Stomach smooth muscle (tissue), 2 donors: Measurements from ENCODE around the gene CTR9.

ENCODE experiments used
- H3K27ac ChIP-seq: one replicate; pipeline ENCODE4 v1.7.0; 2013; ENCODE audit warnings: mild to moderate bottlenecking, low read length, inconsistent platforms
- H3K27me3 ChIP-seq, 2 donors: one replicate each; pipeline ENCODE4 v1.7.0; 2013; ENCODE audit warnings: low read length in 2 of 2; ENCODE audit not compliant: insufficient read depth in 2 of 2, control insufficient read depth in 1 of 2
- H3K36me3 ChIP-seq, 2 donors: one replicate each; pipeline ENCODE4 v1.7.0; 2013; ENCODE audit warnings: low read length in 2 of 2; ENCODE audit not compliant: control insufficient read depth in 2 of 2, insufficient read depth in 2 of 2
- H3K4me1 ChIP-seq: one replicate; pipeline ENCODE4 v1.7.0; 2013; ENCODE audit warnings: low read length; ENCODE audit not compliant: control insufficient read depth, insufficient read depth
- H3K4me3 ChIP-seq, 2 donors: one replicate each; pipeline ENCODE4 v1.7.0; 2013; ENCODE audit warnings: low read length in 2 of 2
- H3K9ac ChIP-seq, 2 donors: one replicate each; pipeline ENCODE4 v1.7.0; 2013; ENCODE audit warnings: low read length in 2 of 2, mild to moderate bottlenecking in 1 of 2
- H3K9me3 ChIP-seq, 2 donors: one replicate each; pipeline ENCODE4 v1.7.0; 2013; ENCODE audit warnings: low read length in 2 of 2; ENCODE audit not compliant: control insufficient read depth in 2 of 2
- donor health status: healthy.
- donor health status: Pancreatic carcinoma.

CTR9 gene

DNA sequence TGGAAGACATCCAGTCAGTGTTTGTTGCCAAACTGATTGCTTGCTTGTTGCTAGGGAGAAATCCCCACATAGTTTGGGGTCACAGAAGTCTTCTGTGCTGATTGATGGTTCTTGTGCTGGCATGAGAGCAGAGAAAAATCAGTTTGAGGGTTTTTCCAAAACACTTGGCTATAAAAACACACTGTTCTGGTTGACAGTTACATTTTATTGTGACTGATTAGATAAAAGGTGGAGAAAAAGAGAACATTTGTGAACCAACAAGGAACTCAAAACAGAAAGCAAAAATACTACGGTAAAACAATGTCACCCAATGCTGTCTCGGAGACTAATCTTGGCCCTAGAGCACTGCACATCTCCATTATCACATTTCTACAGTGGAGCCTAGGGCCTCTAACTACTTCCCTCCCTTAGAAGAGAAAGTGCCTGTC is 72.1 kb downstream of the CTR9 start:
- Histone ChIP-seq H3K9me3 (no peaks in the 10 kb centered on the region), H3K9ac (no peak overlapping the region), H3K36me3 (no peaks in the 10 kb centered on the region), H3K4me3 (no peak overlapping the region), H3K27me3 (no peaks in the 10 kb centered on the region), H3K27ac (no peak overlapping the region), H3K4me1 (no peaks in the 10 kb centered on the region)

GRCh38 chr11:10824888-10825287 is 73.8 kb downstream of the CTR9 start:
- no peak overlapping the region for H3K27ac ChIP-seq
- no peak overlapping the region for H3K4me3 ChIP-seq
- H3K9me3 ChIP-seq: no peaks in the 10 kb centered on the region
- H3K27me3 ChIP-seq: no peaks in the 10 kb centered on the region
- H3K9ac ChIP-seq: no peak overlapping the region
- H3K4me1 ChIP-seq: no peaks in the 10 kb centered on the region
- no peaks in the 10 kb centered on the region for H3K36me3 ChIP-seq

- H3K9me3 ChIP-seq: no peaks in the 10 kb centered on the region
- no peak overlapping the region for H3K4me3 ChIP-seq
- no peaks in the 10 kb centered on the region for H3K4me1 ChIP-seq
- no peaks in the 10 kb centered on the region for H3K36me3 ChIP-seq
- no peak overlapping the region for H3K9ac ChIP-seq
- H3K27ac ChIP-seq: no peak overlapping the region
- no peaks in the 10 kb centered on the region for H3K27me3 ChIP-seq
Observed at GRCh38 chr11:10828402-10828801, 77.4 kb downstream of the CTR9 start.

GRCh38 chr11:10829139-10829538 is 78.1 kb downstream of the CTR9 start:
- H3K4me1 ChIP-seq: no peaks in the 10 kb centered on the region
- H3K36me3 ChIP-seq: no peaks in the 10 kb centered on the region
- H3K9ac ChIP-seq: no peak overlapping the region
- H3K27me3 ChIP-seq: no peaks in the 10 kb centered on the region
- no peaks in the 10 kb centered on the region for H3K9me3 ChIP-seq
- H3K27ac ChIP-seq: no peak overlapping the region
- no peak overlapping the region for H3K4me3 ChIP-seq
